HCT116 (cell line): Measurements from ENCODE around the gene PWWP2B.

ENCODE experiments used
- POLR2A ChIP-seq: IDR thresholded peaks from 2 replicates; pipeline ENCODE4 v1.7.0; 2011; ENCODE audit warnings: borderline replicate concordance; ENCODE audit not compliant: insufficient read depth, insufficient read length; ENCODE audit errors: extremely low read depth
- POLR2AphosphoS5 ChIP-seq: IDR thresholded peaks from 2 replicates; pipeline ENCODE4 v1.6.1; 2011; ENCODE audit warnings: mild to moderate bottlenecking, low read depth, low read length, moderate library complexity
- SP1 ChIP-seq: IDR thresholded peaks from 2 replicates; pipeline ENCODE4 v1.6.1; 2012; ENCODE audit warnings: low read depth
- TCF7L2 ChIP-seq: IDR thresholded peaks from 2 replicates; pipeline ENCODE4 v1.7.0; 2011; ENCODE audit warnings: borderline replicate concordance, inconsistent platforms; ENCODE audit not compliant: insufficient read depth, insufficient read length; ENCODE audit errors: extremely low read depth
- YY1 ChIP-seq: IDR thresholded peaks from 2 replicates; pipeline ENCODE4 v1.6.1; 2011; ENCODE audit warnings: low read length, low read depth, moderate library complexity, mild to moderate bottlenecking; ENCODE audit not compliant: insufficient replicate concordance; ENCODE audit errors: extremely low read depth
- ZNF274 ChIP-seq: fragments of 200-500 bp; sonication (Bioruptor generic); IDR thresholded peaks from 2 replicates; pipeline ENCODE4 v1.6.1; 2014; ENCODE audit warnings: mild to moderate bottlenecking, low read depth, low read length, inconsistent platforms
- TF ChIP-seq, protein P1 (sequence below), 3 experiments: fragments of 200-600 bp in 1 of 3; sonication (generic) in 1 of 3; IDR thresholded peaks in 2 of 3; conservative IDR thresholded peaks in 1 of 3; 2 replicates each; pipeline ENCODE4 v1.5.1; 2012 to 2017; ENCODE audit warnings: low read depth in 2 of 3, low read length in 2 of 3, antibody characterized with exemption in 1 of 3, borderline replicate concordance in 1 of 3, control low read depth in 1 of 3, mild to moderate bottlenecking in 1 of 3, mixed read lengths in 1 of 3, mixed run types in 1 of 3, moderate library complexity in 1 of 3; ENCODE audit not compliant: insufficient read depth in 1 of 3

GRCh38 chr10:132440791-132441565 lies 44.0 kb downstream of the PWWP2B start:
- TF ChIP-seq ZNF274: no peak
- no peak for TF ChIP-seq SP1
- TF ChIP-seq TCF7L2: no peak
- TF ChIP-seq, protein P1, sequence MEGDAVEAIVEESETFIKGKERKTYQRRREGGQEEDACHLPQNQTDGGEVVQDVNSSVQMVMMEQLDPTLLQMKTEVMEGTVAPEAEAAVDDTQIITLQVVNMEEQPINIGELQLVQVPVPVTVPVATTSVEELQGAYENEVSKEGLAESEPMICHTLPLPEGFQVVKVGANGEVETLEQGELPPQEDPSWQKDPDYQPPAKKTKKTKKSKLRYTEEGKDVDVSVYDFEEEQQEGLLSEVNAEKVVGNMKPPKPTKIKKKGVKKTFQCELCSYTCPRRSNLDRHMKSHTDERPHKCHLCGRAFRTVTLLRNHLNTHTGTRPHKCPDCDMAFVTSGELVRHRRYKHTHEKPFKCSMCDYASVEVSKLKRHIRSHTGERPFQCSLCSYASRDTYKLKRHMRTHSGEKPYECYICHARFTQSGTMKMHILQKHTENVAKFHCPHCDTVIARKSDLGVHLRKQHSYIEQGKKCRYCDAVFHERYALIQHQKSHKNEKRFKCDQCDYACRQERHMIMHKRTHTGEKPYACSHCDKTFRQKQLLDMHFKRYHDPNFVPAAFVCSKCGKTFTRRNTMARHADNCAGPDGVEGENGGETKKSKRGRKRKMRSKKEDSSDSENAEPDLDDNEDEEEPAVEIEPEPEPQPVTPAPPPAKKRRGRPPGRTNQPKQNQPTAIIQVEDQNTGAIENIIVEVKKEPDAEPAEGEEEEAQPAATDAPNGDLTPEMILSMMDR (IDR thresholded peaks at IDR 0.05 in 2 of 3, conservative IDR thresholded peaks at IDR 0.05 in 1 of 3; ENCODE audit: borderline replicate concordance in 1 of 3, insufficient read depth in 1 of 3, low read depth in 2 of 3, low read length in 2 of 3): no peak
- TF ChIP-seq POLR2AphosphoS5: no peak
- no peak for TF ChIP-seq YY1
- TF ChIP-seq POLR2A: no peak
